Measurements from ENCODE around the gene RBMS1.

DNA sequence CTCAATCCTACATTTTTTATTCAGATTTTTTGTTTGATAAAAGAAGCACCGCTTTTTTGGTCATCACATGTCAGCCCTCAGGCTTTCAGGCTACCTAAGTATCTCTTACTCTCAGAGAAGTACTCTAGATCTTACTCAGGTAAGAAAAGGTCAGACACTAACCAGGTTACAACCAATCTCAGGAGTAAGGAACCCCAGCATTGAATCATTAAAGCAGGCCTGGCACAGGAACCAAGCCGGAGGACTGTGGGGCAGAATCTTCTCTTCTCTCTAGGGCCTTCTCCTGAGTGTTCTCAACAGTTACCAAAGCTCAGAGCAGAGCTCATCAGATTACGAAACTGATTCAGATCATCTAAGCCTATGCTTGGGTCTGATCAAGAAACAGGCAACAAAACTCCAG is 28.2 kb downstream of the RBMS1 start:
- TF ChIP-seq, protein P1, sequence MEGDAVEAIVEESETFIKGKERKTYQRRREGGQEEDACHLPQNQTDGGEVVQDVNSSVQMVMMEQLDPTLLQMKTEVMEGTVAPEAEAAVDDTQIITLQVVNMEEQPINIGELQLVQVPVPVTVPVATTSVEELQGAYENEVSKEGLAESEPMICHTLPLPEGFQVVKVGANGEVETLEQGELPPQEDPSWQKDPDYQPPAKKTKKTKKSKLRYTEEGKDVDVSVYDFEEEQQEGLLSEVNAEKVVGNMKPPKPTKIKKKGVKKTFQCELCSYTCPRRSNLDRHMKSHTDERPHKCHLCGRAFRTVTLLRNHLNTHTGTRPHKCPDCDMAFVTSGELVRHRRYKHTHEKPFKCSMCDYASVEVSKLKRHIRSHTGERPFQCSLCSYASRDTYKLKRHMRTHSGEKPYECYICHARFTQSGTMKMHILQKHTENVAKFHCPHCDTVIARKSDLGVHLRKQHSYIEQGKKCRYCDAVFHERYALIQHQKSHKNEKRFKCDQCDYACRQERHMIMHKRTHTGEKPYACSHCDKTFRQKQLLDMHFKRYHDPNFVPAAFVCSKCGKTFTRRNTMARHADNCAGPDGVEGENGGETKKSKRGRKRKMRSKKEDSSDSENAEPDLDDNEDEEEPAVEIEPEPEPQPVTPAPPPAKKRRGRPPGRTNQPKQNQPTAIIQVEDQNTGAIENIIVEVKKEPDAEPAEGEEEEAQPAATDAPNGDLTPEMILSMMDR (IDR thresholded peaks at IDR 0.05): no peak
- no peak for TF ChIP-seq POLR2A (IDR thresholded peaks at IDR 0.05)
- no peak for TF ChIP-seq POLR2AphosphoS5 (IDR thresholded peaks at IDR 0.05)
- TF ChIP-seq EP300 (IDR thresholded peaks at IDR 0.05; ENCODE audit: low read depth): no peak
